Psoas muscle (tissue), 8 donors: Measurements from ENCODE around the gene C11orf58. TPM values are rescaled to one million over a fixed set of nuclear protein-coding genes. Genes with fewer than 3 reads are reported as not detected.

Experiments used
- ATAC-seq, 4 donors: fragments of 200-7000 bp; cut with Tn5 transposase; one replicate each; pipeline ENCODE4 v1.9.1; 2020; ENCODE audit warnings: moderate library complexity in 3 of 4, mild to moderate bottlenecking in 2 of 4
- DNase-seq, 2 donors: peaks; one replicate each; pipeline ENCODE4 v3.0.0-alpha.2; 2020
- H3K27ac ChIP-seq: fragments of 200-600 bp; one replicate; pipeline ENCODE4 v1.8.0; 2022
- H3K27me3 ChIP-seq, 3 donors: fragments of 200-600 bp in 1 of 3; one replicate each; pipeline versions ENCODE4 v1.6.1 to v1.8.0; 2013 to 2022; ENCODE audit warnings: low read length in 2 of 3, mild to moderate bottlenecking in 2 of 3, moderate library complexity in 1 of 3; ENCODE audit not compliant: insufficient read depth in 3 of 3
- H3K36me3 ChIP-seq, 2 donors: fragments of 200-600 bp in 1 of 2; one replicate each; pipeline versions ENCODE4 v1.6.1 to v1.8.0; 2013 to 2022; ENCODE audit warnings: low read depth in 1 of 2, mild to moderate bottlenecking in 1 of 2, moderate library complexity in 1 of 2; ENCODE audit not compliant: insufficient read depth in 1 of 2
- H3K4me1 ChIP-seq: fragments of 200-600 bp; one replicate; pipeline ENCODE4 v1.8.0; 2022
- H3K4me3 ChIP-seq: fragments of 200-600 bp; one replicate; pipeline ENCODE4 v1.8.0; 2022; ENCODE audit warnings: mild to moderate bottlenecking
- H3K9me3 ChIP-seq: fragments of 200-600 bp; one replicate; pipeline ENCODE4 v1.8.0; 2022
- WGBS, 3 donors: extraction: QIAGEN DNeasy Blood & Tissue Kit; methylation state at CpG; one replicate each; pipeline versions ENCODE4 v1.1.6 to v1.1.7; 2013; 5-methylcytosine and 5-hydroxymethylcytosine counted together
- intact Hi-C, 2 donors: fragments of 100-400 bp; cut with DNase I; formaldehyde crosslinking; loops; one replicate each; pipeline versions ENCODE4 v1.11.0 to v1.14.2; 2022
- polyA plus RNA-seq, 3 donors: library from polyadenylated mRNA; stranded (reverse); fragments of 200-250 nt; gene quantifications; one replicate each; pipeline ENCODE4 v1.2.3, GENCODE V29; 2013
- total RNA-seq, 4 donors: library from RNA; stranded (reverse); fragmentation: NEBNext Ultra II Directional in 2 of 4; extraction: Animal tissue kit (Norgen Biotek cat#: 25700) in 2 of 4; gene quantifications; one replicate each; pipeline versions ENCODE4 v1.2.1 to v1.2.4, GENCODE V29; 2021 to 2023
- TF ChIP-seq, protein P1 (sequence below): fragments of 200-600 bp; IDR thresholded peaks from one replicate; pipeline ENCODE4 v1.8.0; 2022; ENCODE audit warnings: antibody characterized with exemption
- donor health status: healthy with polysubstance abuse.
- donor health status: DM: no; HTN: no; CAD: no; lungs with moderate emphysema.
- donor health status: Bipolar disorder and iron deficiency.
- donor health status: healthy.
- donor health status: DM: yes; HTN: yes; CAD: no.
- donor health status: DM: no; HTN: no; CAD: no.
- donor health status: DM: no; HTN: no; CAD: no.
- donor health status: DM: yes; HTN: yes; CAD: no.

The C11orf58 gene
- total and polyA plus RNA-seq, 7 donors: 80.7 to 218 (median 92.2) TPM

DNA sequence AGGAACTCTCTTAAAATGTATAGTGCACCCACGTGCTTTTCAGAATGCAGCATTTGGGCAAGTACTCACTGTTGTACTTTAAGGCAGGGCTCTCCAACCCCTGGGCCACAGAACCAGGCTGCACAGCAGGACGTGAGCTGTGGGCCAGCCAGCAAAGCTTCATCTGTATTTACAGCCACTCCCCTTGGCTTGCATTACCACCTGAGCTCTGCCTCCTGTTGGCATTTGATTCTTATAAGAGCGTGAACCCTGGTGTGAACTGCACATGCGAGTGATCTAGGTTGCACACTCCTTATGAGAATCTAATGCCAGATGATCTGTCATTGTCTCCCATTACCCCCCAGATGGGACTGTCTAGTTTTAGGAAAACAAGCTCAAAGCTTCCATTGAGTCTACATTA is 3.0 kb downstream of the C11orf58 start:
- intact Hi-C loops: no loop called here
- ATAC-seq: no peak

DNA sequence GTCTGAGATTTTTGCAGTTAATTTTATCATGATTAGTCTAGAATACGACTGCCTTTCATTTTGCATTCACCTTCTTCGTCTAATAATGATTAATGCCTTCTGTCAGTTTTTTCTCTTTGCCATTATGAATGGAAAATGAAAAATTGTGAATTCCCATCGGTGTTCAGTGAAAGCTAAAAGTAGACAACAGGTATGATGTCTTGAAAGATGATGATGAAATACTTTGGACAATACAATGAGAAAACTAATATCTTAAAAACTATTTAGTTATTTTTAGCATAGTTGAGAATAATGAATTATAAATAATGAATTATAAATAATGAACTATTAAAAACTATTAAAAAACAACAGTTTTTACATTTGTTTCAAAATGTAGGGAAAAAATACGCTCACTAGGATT is 5.0 kb downstream of the C11orf58 start:
- Histone ChIP-seq H3K4me1 (peaks cover 79% of the 10 kb centered on the region), H3K4me3 (no peak overlapping the region), H3K36me3 (peaks cover 0 to 45% of the 10 kb centered on the region in 2 donors), H3K27me3 (no peaks in the 10 kb centered on the region), H3K27ac (no peak overlapping the region), H3K9me3 (no peaks in the 10 kb centered on the region)
- no peak for ATAC-seq
- 82 to 85% (median 83%) methylated on average over 4 of the region's 4 CpGs for WGBS, 3 donors
- DNase-seq: no peak
- TF ChIP-seq, protein P1, sequence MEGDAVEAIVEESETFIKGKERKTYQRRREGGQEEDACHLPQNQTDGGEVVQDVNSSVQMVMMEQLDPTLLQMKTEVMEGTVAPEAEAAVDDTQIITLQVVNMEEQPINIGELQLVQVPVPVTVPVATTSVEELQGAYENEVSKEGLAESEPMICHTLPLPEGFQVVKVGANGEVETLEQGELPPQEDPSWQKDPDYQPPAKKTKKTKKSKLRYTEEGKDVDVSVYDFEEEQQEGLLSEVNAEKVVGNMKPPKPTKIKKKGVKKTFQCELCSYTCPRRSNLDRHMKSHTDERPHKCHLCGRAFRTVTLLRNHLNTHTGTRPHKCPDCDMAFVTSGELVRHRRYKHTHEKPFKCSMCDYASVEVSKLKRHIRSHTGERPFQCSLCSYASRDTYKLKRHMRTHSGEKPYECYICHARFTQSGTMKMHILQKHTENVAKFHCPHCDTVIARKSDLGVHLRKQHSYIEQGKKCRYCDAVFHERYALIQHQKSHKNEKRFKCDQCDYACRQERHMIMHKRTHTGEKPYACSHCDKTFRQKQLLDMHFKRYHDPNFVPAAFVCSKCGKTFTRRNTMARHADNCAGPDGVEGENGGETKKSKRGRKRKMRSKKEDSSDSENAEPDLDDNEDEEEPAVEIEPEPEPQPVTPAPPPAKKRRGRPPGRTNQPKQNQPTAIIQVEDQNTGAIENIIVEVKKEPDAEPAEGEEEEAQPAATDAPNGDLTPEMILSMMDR: no peak
- intact Hi-C loops: no loop called here

More for the DNA sequence above, 3.0 kb downstream of the C11orf58 start:
- H3K27me3 ChIP-seq: no peaks in the 10 kb centered on the region
- peaks cover 0 to 25% of the 10 kb centered on the region in 2 donors for H3K36me3 ChIP-seq
- H3K4me1 ChIP-seq: peaks cover 67% of the 10 kb centered on the region
- DNase-seq: peak in 1 of 2 donors; percentile 46
- H3K9me3 ChIP-seq: no peaks in the 10 kb centered on the region
- 42 to 62% (median 53%) methylated on average over 4 of the region's 4 CpGs for WGBS, 3 donors
- H3K27ac ChIP-seq: no peak overlapping the region
- peak overlapping the region; percentile 9 for H3K4me3 ChIP-seq
- TF ChIP-seq, protein P1: no peak

DNA sequence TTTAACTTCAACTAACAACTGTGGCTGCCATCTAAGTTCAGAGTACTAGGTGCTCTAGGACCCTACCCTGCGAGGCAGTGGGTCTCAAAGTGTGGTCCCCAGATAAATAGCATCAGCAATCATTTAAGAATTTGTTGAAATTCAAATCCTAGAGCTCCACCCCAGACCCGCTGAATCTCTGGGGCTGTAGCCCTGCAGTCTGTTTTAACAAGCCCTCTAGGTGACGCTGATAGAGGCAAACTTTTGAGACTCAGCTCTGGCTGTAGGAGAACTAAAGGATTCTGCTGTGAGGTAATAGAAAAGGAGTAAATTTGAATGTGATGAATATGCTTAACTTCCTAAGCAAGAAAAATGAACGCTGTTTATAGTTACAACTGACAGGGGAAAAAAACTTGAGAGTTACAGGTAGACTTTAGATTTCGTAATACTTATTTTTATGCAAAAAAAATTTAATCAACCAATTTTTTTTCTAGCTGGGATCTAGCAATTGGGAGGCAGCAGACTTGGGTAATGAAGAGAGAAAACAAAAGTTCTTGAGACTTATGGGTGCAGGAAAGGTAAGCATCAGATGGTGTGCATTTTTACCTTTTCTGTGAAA is 5.8 kb downstream of the C11orf58 start:
- peaks cover 79% of the 10 kb centered on the region for H3K4me1 ChIP-seq
- WGBS, 3 donors: 88 to 92% (median 91%) methylated on average over 5 of the region's 5 CpGs
- no peak for ATAC-seq

DNA sequence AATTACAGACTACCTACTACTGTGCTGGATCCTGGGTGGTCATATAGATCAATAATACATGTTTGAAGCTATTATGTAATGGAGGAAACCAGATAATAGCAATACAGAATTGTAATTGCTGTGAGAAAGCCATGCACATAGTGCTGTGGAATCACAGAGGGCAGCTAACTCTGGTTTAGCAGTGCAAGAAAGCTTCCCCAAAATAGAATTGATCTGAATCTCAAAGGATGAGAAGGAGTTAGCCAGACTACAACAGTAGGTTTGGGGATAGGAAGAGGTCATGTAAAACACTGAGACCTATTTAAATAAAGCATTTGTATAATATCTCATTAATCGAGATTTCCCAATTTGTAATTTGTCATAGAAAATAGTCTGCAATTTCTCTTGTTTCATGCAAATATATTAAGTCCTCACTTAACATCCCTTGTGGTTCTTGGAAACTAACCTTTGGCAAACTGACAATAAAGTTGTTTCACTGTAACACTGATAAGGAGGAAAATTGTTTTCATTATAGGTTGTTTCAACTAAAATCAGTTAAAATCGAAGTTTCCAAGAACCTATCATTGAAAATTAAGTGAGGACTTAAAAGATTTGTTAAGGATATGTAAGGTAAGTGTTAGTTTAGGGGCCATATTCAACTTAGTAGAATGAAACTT is 7.6 kb downstream of the C11orf58 start:
- WGBS, 3 donors: 87 to 95% (median 91%) methylated on average over 2 of the region's 2 CpGs
- intact Hi-C loops: no loop called here
- Histone ChIP-seq H3K4me1 (peaks cover 66% of the 10 kb centered on the region), H3K4me3 (no peak overlapping the region), H3K27me3 (no peaks in the 10 kb centered on the region), H3K9me3 (no peaks in the 10 kb centered on the region), H3K27ac (peak overlapping the region; percentile 76), H3K36me3 (peaks cover 9 to 70% of the 10 kb centered on the region in 2 donors)
- DNase-seq (no peak), ATAC-seq (peak in 3 of 4 donors; percentile 35 to 60 (median 58))
- TF ChIP-seq, protein P1: no peak

More for the DNA sequence above, 5.8 kb downstream of the C11orf58 start:
- no peak for DNase-seq
- Histone ChIP-seq H3K9me3 (no peaks in the 10 kb centered on the region), H3K36me3 (peaks cover 0 to 52% of the 10 kb centered on the region in 2 donors), H3K27me3 (no peaks in the 10 kb centered on the region), H3K27ac (peak overlapping the region; percentile 76), H3K4me3 (no peak overlapping the region)
- TF ChIP-seq, protein P1: no peak
- intact Hi-C loops: no loop called here
